GM23338 (cell line): ENCODE data around the gene PSMA7. TPM values are rescaled to one million over a fixed set of nuclear protein-coding genes. Genes with fewer than 3 reads are reported as not detected.

ENCODE experiments used
- ATAC-seq: fragments of 200-7000 bp; cut with Tn5 transposase; 3 replicates; pipeline ENCODE4 v1.9.1; 2020
- DNase-seq: peaks from one replicate; pipeline ENCODE4 v3.0.0-alpha.2; 2015; ENCODE audit warnings: low spot score
- H2AFZ ChIP-seq: fragments of 200-600 bp; sonication (generic); 2 replicates; pipeline ENCODE4 v1.8.0; 2016; ENCODE audit warnings: antibody characterized with exemption, mild to moderate bottlenecking, moderate library complexity
- H3F3A ChIP-seq: fragments of 200-600 bp; sonication (generic); replicated peaks from 2 replicates; pipeline ENCODE4 v1.8.0; 2017; ENCODE audit warnings: antibody characterized with exemption, mixed run types, low read depth
- H3K27ac ChIP-seq: fragments of 200-600 bp; sonication (generic); 2 replicates; pipeline ENCODE4 v1.6.1; 2016; ENCODE audit warnings: low read depth
- H3K27me3 ChIP-seq: fragments of 200-600 bp; sonication (generic); 2 replicates; pipeline ENCODE4 v1.8.0; 2016; ENCODE audit warnings: mild to moderate bottlenecking, mixed run types, moderate library complexity; ENCODE audit not compliant: insufficient read depth
- H3K36me3 ChIP-seq: fragments of 200-600 bp; sonication (generic); 2 replicates; pipeline ENCODE4 v1.8.0; 2016; ENCODE audit warnings: mild to moderate bottlenecking; ENCODE audit not compliant: insufficient read depth
- H3K4me1 ChIP-seq: fragments of 200-600 bp; sonication (generic); 2 replicates; pipeline ENCODE4 v1.8.0; 2016; ENCODE audit warnings: mild to moderate bottlenecking, moderate library complexity; ENCODE audit not compliant: insufficient read depth
- H3K4me2 ChIP-seq: fragments of 200-600 bp; sonication (generic); 2 replicates; pipeline ENCODE4 v1.7.1; 2017; ENCODE audit warnings: mixed run types
- H3K4me3 ChIP-seq: fragments of 200-600 bp; sonication (generic); 2 replicates; pipeline ENCODE4 v1.6.1; 2016; ENCODE audit warnings: mixed run types
- H3K79me2 ChIP-seq: fragments of 200-600 bp; sonication (generic); replicated peaks from 2 replicates; pipeline ENCODE4 v1.8.0; 2017; ENCODE audit warnings: mild to moderate bottlenecking; ENCODE audit not compliant: insufficient read depth
- H3K9me2 ChIP-seq: fragments of 200-600 bp; sonication (generic); 2 replicates; pipeline ENCODE4 v1.8.0; 2017; ENCODE audit not compliant: insufficient read depth
- H4K20me1 ChIP-seq: fragments of 200-600 bp; sonication (generic); replicated peaks from 2 replicates; pipeline ENCODE4 v1.8.0; 2017; ENCODE audit warnings: mild to moderate bottlenecking; ENCODE audit not compliant: insufficient read depth
- H3K27ac Mint-ChIP-seq: 2 replicates; pipeline ENCODE4 v1.8.0; 2020; ENCODE audit warnings: inconsistent platforms, mild to moderate bottlenecking, moderate library complexity, mixed read lengths
- H3K27me3 Mint-ChIP-seq: 3 replicates; pipeline ENCODE4 v1.8.0; 2022; ENCODE audit warnings: low read depth, mild to moderate bottlenecking, moderate library complexity, mixed read lengths, inconsistent platforms; ENCODE audit not compliant: insufficient read depth, poor library complexity
- H3K36me3 Mint-ChIP-seq: 3 replicates; pipeline ENCODE4 v1.8.0; 2021; ENCODE audit warnings: low read depth, mild to moderate bottlenecking, inconsistent platforms, moderate library complexity, mixed read lengths
- H3K4me1 Mint-ChIP-seq: 3 replicates; pipeline ENCODE4 v1.8.0; 2020; ENCODE audit warnings: mild to moderate bottlenecking, inconsistent platforms, mixed read lengths
- H3K4me3 Mint-ChIP-seq: 3 replicates; pipeline ENCODE4 v1.8.0; 2021; ENCODE audit warnings: moderate library complexity, mild to moderate bottlenecking, inconsistent platforms, mixed read lengths
- H3K9me3 Mint-ChIP-seq: 3 replicates; pipeline ENCODE4 v1.8.0; 2020; ENCODE audit warnings: moderate library complexity, mild to moderate bottlenecking, inconsistent platforms, mixed read lengths
- CTCF ChIP-seq, 2 experiments: fragments of 200-600 bp in 1 of 2; sonication (generic) in 1 of 2; conservative IDR thresholded peaks; 2 replicates each; pipeline versions ENCODE4 v1.5.1 to v1.6.1; 2016 to 2017; ENCODE audit warnings: antibody characterized with exemption in 2 of 2, low read depth in 2 of 2, mild to moderate bottlenecking in 2 of 2, moderate library complexity in 1 of 2
- EZH2 ChIP-seq: fragments of 200-600 bp; sonication (generic); IDR thresholded peaks from one replicate; pipeline ENCODE4 v1.8.0; 2017; ENCODE audit warnings: antibody characterized with exemption, mild to moderate bottlenecking, low read depth; ENCODE audit not compliant: unreplicated experiment
- NANOG ChIP-seq: IDR thresholded peaks from 2 replicates; pipeline ENCODE4 v1.6.1; 2016; ENCODE audit warnings: antibody characterized with exemption, borderline replicate concordance
- POLR2AphosphoS5 ChIP-seq: IDR thresholded peaks from 2 replicates; pipeline ENCODE4 v1.6.1; 2016; ENCODE audit warnings: antibody characterized with exemption, low read depth
- REST ChIP-seq: IDR thresholded peaks from one replicate; pipeline ENCODE4 v1.6.1; 2018; ENCODE audit warnings: antibody characterized with exemption; ENCODE audit not compliant: unreplicated experiment
- ZNF331 ChIP-seq: fragments of 250-450 bp; sonication (Bioruptor Pico); IDR thresholded peaks from 2 replicates; pipeline ENCODE4 v1.5.0; 2020; ENCODE audit warnings: low read depth, mild to moderate bottlenecking, moderate library complexity
- ZNF462 ChIP-seq: fragments of 250-450 bp; sonication (Bioruptor Pico); IDR thresholded peaks from 2 replicates; pipeline ENCODE4 v1.5.0; 2020; ENCODE audit warnings: mild to moderate bottlenecking, moderate library complexity
- polyA plus RNA-seq: library from polyadenylated mRNA; unstranded; fragments of >200 nt; fragmentation: Nextera tagmentation; extraction: Ambion mirVana; gene quantifications from 2 replicates; pipeline ENCODE4 v1.2.1, GENCODE V29; 2016
- total RNA-seq: library from RNA; depleted of rRNA; stranded (reverse); fragments of >200 nt; shearing (Covaris generic); gene quantifications from 2 replicates; pipeline ENCODE4 v1.2.3, GENCODE V29; 2014

Gene PSMA7
- total and polyA plus RNA-seq, 2 experiments from 2014 or later, result 357 to 628 TPM

GRCh38 chr20:62158541-62158940, 15.3 kb upstream of the PSMA7 start (continued):
- no peak for TF ChIP-seq REST

DNA sequence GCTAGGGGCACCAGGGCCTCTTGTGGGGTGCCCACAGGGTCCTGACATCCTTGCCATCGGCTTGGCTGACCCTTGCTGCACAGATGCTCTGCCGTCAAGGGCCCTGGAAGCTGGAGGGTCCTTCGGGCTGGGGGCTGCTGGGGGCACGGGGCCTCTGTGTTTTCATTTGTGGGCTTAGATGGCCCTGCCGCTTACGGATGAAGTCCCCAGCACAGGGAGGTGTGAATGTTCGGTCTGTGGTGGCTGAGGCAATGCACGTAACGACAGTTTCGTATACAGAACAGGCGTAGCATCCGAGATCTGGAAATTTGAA, 14.8 kb upstream of the PSMA7 start:
- no peak overlapping the region for H3K4me3 Mint-ChIP-seq
- Histone ChIP-seq H3F3A (peaks cover 10% of the 10 kb centered on the region; the same call in 1 of the 2 replicates), H3K9me2 (no peaks in the 10 kb centered on the region), H3K4me3 (no peak overlapping the region), H3K4me1 (peaks cover 23% of the 10 kb centered on the region), H3K79me2 (peaks cover 56% of the 10 kb centered on the region), H4K20me1 (peaks cover 27% of the 10 kb centered on the region), H3K27ac (no peak overlapping the region), H3K27me3 (no peaks in the 10 kb centered on the region), H2AFZ (no peak overlapping the region), H3K4me2 (no peak overlapping the region), H3K36me3 (peaks cover 9% of the 10 kb centered on the region; the same call in 1 of the 2 replicates)
- peaks cover 3% of the 10 kb centered on the region for H3K27me3 Mint-ChIP-seq
- peaks cover 4% of the 10 kb centered on the region; the same call in 1 of the 3 replicates for H3K9me3 Mint-ChIP-seq
- H3K4me1 Mint-ChIP-seq, result peaks cover 28% of the 10 kb centered on the region
- DNase-seq (no peak), ATAC-seq (no peak)
- H3K36me3 Mint-ChIP-seq, result peaks cover 45% of the 10 kb centered on the region
- H3K27ac Mint-ChIP-seq, result no peak overlapping the region
- TF ChIP-seq POLR2AphosphoS5 (no peak), EZH2 (no peak), CTCF (conservative IDR thresholded peaks at IDR 0.05; ENCODE audit: low read depth in 2 of 2) (no peak)

DNA sequence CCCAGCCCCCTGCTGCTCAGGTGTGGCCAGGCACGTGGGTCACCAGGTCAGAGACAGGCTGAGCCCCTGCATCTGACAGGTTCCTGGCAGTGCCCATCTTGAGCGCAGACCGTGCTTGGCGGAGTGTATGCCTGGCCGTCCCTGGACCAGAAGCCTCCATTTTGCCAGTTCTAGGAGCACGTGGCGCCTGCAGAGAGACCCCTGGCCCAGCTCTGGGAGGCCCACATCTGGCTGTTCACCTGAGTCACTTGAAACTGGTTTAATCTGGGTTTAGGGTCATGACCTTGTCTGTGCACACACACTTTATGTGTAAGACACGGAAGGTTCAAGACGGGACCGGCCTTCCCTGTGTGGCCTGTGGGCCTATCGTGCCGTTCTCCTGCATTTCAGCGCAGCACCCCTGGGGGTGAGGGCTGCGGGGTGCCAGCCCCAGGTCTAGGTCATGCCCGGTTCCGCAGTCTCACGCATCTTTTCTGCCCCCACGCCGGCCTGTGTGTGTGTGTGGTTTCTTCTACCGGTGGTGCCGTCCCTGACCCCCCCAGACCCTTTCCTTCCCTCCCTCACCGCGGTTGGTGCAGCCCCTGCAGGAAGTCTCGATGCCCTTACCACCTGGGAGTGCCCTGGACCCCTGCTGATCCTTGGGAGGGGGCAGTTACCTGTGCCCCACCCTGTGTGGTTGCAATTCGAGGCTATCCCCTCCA, 14.3 kb upstream of the PSMA7 start:
- H3K4me3 Mint-ChIP-seq, result no peak overlapping the region
- Histone ChIP-seq H4K20me1 (peaks cover 27% of the 10 kb centered on the region), H3K4me1 (peaks cover 23% of the 10 kb centered on the region), H3K9me2 (no peaks in the 10 kb centered on the region), H2AFZ (no peak overlapping the region), H3K4me3 (no peak overlapping the region), H3K4me2 (no peak overlapping the region), H3K36me3 (peaks cover 6% of the 10 kb centered on the region; the same call in 1 of the 2 replicates), H3K27me3 (no peaks in the 10 kb centered on the region), H3F3A (peaks cover 10% of the 10 kb centered on the region; the same call in 1 of the 2 replicates), H3K79me2 (peaks cover 61% of the 10 kb centered on the region), H3K27ac (no peak overlapping the region)
- peaks cover 7% of the 10 kb centered on the region; the same call in 2 of the 3 replicates for H3K9me3 Mint-ChIP-seq
- H3K27ac Mint-ChIP-seq, result no peak overlapping the region
- peaks cover 5% of the 10 kb centered on the region for H3K27me3 Mint-ChIP-seq
- no peak for DNase-seq
- H3K36me3 Mint-ChIP-seq, result peaks cover 48% of the 10 kb centered on the region
- no peak for ATAC-seq
- peaks cover 31% of the 10 kb centered on the region for H3K4me1 Mint-ChIP-seq
- TF ChIP-seq NANOG (no peak), ZNF331 (CRISPR knock-in tag) (no peak), ZNF462 (no peak), POLR2AphosphoS5 (no peak)
